HG03175 (cell line): Measurements from ENCODE around the gene FMN1.
"Not testable (repeated sequence)": the region's sequence is repeated elsewhere in the genome, so short reads cannot be mapped to it uniquely, and the experiment has no call there.

Experiments used
- ATAC-seq: cut with Tn5 transposase; IDR thresholded peaks from one replicate; pipeline ENCODE4 v1.9.1; 2021; ENCODE audit warnings: mild to moderate bottlenecking, moderate library complexity; ENCODE audit not compliant: unreplicated experiment

The FMN1 gene

GRCh38 chr15:32866454-32867312 lies 327.8 kb downstream of the FMN1 start:
- peak; percentile 46 for ATAC-seq

- ATAC-seq = no peak
Observed at GRCh38 chr15:32864841-32865240, 329.7 kb downstream of the FMN1 start.

GRCh38 chr15:32864051-32864450 lies 330.5 kb downstream of the FMN1 start:
- ATAC-seq = no peak

GRCh38 chr15:32861761-32862160 lies 332.8 kb downstream of the FMN1 start:
- no peak for ATAC-seq

GRCh38 chr15:32861174-32861573 lies 333.3 kb downstream of the FMN1 start:
- no peak for ATAC-seq

- no peak for ATAC-seq
Observed at GRCh38 chr15:32859996-32860395, 334.5 kb downstream of the FMN1 start.

- no peak for ATAC-seq
Observed at GRCh38 chr15:32859251-32859650, 335.3 kb downstream of the FMN1 start.

GRCh38 chr15:32857732-32858131 lies 336.8 kb downstream of the FMN1 start:
- ATAC-seq = no peak

GRCh38 chr15:32856753-32857152 lies 337.8 kb downstream of the FMN1 start:
- ATAC-seq = no peak

GRCh38 chr15:32855942-32856341 lies 338.6 kb downstream of the FMN1 start:
- ATAC-seq = no peak

- ATAC-seq = no peak
Observed at GRCh38 chr15:32853592-32853991, 340.9 kb downstream of the FMN1 start.

GRCh38 chr15:32852771-32853170 lies 341.7 kb downstream of the FMN1 start:
- no peak for ATAC-seq

GRCh38 chr15:32852017-32852416 lies 342.5 kb downstream of the FMN1 start:
- no peak for ATAC-seq

GRCh38 chr15:32851572-32851971 lies 342.9 kb downstream of the FMN1 start:
- no peak for ATAC-seq

GRCh38 chr15:32849769-32850668 lies 344.5 kb downstream of the FMN1 start:
- ATAC-seq = no peak

GRCh38 chr15:32846671-32847070 lies 347.8 kb downstream of the FMN1 start:
- not testable (repeated sequence) for ATAC-seq

- no peak for ATAC-seq
Observed at GRCh38 chr15:32844118-32844711, 350.3 kb downstream of the FMN1 start.

- no peak for ATAC-seq
Observed at GRCh38 chr15:32843219-32843815, 351.2 kb downstream of the FMN1 start.

GRCh38 chr15:32842081-32842480 lies 352.4 kb downstream of the FMN1 start:
- ATAC-seq = no peak

GRCh38 chr15:32840507-32841245 lies 353.8 kb downstream of the FMN1 start:
- ATAC-seq = no peak
